Activated T-helper 1 cell treated with anti-CD3 and anti-CD28 coated beads, Interleukin-2, amount 50 U/mL, for 16 hours (primary cell): ENCODE measurements around the gene EFNB3.

Experiments used
- DNase-seq, 2 donors: peaks; one replicate each; pipeline ENCODE4 v3.0.0-alpha.2; 2020; ENCODE audit warnings: low read depth in 1 of 2, low spot score in 1 of 2

EFNB3 gene

DNA sequence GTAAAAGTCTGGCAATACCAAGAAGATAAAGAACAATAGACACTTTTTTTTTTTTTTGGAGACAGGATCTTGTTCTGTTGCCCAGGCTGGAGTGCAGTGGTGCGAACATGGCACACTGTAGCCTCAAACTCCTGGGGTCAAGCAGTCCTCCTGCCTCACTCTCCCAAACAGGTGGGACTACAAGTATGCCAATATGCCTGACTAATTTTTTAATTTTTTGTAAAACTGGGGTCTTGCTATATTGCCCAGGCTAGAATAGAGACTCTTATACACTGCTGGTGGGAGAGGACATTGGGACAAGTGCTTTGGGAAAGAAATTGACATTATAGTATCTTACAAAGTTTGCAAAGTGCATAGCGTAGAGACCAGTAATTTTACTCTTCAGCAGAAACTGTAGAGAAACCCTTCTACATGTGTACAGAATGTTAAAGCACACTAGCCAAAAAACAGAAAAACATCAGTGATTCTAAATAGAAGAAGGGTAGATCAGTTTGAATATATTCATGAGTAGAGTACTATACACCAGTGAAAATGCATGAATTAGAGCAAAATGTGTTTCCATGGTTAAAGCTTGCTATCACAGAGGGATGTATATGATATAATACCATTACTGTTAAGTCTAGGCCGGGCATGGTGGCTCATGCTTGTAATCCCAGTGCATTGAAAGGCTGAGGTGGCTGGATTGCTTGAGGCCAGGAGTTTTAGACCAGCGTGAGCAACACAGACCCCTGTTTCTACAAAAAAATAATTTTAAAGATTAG lies 7.0 kb upstream of the EFNB3 start:
- no peak for DNase-seq

DNA sequence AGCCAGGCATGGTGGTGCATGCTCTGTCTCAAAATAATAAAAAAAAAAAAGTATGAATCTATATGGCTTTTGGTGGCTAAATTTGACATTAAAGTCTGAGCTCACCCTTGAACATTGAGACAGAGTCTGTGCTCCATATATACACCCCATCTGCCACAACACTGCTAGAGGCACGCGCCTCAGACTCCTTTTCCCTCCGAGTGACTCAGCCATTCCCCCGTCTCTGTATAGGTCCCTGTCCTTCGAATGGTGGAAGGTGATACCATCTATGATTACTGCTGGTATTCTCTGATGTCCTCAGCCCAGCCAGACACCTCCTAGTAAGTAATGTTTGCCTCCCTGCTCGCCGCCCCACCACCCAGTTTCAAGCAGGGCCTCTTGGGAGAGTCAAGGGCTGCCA lies 4.5 kb upstream of the EFNB3 start:
- DNase-seq, result no peak

DNA sequence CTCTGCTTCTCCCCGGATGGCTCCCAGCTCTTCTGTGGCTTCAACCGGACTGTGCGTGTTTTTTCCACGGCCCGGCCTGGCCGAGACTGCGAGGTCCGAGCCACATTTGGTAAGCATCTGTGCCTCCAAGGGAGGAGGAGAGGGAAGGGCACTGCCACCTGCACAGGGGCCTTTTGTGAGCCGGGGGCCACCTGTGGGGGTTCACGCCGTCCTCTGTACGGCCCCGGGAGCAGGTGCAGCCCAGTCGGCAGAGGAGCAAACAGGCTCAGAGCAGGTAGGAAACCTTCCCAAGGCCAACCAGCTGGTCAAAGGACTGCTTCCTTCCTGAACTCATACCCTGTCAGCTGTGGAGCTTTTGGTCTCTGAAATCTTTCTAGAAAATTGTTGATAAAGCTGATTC lies 3.3 kb upstream of the EFNB3 start:
- DNase-seq, result no peak

DNA sequence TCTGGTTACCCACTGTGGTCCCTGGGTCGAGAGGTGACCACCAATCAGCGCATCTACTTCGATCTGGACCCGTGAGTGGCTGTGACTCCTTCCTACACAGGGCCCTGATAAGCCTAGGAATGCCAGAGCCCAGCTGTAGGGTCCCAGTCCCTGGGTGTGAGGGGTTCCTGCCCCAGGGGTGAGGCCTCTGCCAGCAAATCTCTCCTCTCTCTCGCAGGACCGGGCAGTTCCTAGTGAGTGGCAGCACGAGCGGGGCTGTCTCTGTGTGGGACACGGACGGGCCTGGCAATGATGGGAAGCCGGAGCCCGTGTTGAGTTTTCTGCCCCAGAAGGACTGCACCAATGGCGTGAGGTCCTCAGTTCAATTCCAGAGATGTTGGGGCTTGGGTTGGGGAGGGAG lies 2.2 kb upstream of the EFNB3 start:
- no peak for DNase-seq

DNA sequence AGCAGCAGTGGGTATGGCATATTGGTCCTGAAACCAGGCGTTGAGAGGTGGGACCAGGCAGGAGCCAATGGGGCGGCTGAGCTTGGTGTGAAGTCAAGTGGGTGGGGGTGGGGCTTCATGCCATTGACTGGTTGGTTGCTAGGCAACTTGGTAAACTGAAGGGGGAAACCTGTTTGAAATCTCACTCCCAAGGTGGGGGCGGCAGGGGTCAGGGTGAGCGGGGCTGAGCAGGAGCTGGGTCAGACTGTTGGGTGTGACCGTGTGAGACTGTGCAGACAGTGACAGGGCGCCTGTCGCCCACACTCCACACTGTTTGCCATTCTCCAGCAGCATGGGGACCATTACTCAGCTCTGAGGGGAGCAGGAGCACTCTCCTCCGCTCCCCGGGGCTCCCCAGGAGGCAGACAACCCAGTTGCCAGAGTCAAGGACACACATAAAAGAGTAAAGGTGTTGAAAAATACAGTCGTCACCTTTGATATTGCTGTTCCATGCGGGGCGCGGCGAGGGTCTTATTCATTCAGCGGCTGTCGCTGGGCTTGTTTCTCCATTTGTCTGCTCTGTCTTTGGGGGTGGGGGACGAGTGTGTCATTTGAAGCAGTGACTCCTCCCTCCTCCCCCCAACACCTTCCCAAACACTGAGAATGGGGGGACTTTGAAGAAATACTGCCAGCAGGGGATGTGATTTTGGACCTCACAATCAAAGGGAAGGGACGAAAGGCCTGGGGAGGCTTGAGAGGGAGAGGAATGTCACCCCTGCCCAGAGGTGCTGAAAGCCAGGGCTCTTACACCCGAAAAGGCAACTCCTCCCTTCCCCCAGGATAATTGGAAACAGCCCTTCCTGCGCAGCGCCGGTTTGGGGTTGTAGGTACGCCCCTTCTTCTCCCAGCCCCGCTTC lies 1.2 kb upstream of the EFNB3 start:
- DNase-seq, result no peak

DNA sequence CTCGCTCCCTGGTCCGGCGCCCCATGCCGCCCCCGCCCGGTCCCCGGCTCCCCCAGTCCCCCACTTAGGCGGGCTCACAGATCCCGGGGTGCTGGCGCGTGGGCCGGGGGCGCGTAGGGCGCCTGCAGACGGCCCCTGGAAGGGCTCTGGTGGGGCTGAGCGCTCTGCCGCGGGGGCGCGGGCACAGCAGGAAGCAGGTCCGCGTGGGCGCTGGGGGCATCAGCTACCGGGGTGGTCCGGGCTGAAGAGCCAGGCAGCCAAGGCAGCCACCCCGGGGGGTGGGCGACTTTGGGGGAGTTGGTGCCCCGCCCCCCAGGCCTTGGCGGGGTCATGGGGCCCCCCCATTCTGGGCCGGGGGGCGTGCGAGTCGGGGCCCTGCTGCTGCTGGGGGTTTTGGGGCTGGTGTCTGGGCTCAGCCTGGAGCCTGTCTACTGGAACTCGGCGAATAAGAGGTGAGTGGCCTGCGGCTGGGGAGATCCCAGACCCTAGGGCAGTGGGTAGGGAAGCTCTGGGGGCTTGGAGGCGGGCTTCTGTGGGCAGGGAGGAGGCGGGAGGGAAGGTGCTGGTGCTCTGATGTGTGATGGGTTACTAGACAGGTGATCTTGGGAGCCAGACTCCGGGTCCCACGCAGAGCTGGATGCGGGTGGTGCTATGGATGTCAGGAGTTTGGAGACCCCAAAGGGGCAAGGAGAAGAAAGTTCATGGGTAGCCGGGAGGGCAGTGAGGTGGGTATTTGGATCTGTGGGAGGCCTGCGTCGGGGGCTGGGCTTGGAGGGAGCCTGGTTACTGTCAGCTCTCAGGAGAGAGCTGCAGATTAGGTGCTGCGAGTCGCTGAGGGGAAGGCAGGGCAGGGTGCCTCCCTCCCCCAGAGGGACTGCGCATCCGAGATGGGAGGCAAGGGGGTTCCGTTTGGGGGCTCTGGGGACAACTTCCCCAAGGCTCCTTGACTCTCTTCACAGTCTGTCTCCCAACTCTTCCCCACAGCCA lies 560 bp downstream of the EFNB3 start:
- no peak for DNase-seq

DNA sequence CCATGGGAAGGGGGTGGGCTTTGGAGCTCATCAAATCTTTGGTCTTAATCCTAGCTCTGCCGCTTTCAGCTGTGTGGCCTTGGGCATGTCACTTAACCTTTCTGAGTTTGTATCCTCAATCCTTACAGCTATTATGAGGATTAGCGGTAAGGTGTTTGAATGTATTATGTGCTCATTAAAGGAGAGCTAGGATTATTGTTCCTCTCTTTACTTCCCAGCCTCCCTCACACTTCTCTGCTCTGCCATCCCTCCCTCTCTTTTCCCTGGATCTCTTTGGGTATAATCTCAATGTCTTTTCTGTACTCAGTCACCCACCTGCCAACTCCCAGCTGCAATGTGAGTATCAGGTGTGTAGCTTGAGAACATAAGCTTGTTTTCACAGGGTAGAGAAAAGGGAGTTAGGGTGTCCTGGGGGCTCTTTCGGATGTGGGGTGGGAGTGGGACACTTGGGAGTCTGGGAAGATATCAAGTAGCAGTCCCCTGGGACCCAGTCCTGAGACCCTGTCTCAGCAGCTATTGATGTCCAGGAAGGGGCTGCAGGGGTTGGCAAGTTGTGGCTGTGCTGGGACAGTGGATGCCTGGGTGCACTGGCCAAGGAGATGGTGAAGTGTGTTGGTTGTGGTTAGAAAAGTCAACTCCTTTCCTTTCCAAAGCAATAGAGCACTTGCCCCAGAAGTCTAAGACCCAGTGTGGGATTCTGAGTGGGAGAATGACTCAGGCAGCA lies 1.8 kb downstream of the EFNB3 start:
- no peak for DNase-seq

DNA sequence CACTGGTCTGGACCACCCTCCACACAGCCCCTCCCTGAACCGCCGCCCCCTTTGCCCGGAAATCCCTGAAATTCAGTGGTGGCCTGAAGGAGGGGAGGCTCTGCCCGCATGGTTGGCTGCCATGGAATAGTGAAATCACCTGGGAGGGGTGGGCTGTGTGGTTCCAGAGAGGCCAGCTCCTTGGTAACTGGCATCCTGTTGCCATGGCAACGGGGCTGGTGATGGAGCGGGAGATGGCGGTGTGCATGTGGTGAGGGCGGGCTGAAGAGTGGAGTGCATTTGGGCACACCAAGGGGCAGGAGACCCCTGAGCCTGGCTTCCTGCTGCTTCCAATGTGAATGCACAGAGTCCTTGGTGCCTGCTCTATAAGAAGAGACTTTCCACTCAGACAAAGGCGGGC lies 2.4 kb downstream of the EFNB3 start:
- no peak for DNase-seq

DNA sequence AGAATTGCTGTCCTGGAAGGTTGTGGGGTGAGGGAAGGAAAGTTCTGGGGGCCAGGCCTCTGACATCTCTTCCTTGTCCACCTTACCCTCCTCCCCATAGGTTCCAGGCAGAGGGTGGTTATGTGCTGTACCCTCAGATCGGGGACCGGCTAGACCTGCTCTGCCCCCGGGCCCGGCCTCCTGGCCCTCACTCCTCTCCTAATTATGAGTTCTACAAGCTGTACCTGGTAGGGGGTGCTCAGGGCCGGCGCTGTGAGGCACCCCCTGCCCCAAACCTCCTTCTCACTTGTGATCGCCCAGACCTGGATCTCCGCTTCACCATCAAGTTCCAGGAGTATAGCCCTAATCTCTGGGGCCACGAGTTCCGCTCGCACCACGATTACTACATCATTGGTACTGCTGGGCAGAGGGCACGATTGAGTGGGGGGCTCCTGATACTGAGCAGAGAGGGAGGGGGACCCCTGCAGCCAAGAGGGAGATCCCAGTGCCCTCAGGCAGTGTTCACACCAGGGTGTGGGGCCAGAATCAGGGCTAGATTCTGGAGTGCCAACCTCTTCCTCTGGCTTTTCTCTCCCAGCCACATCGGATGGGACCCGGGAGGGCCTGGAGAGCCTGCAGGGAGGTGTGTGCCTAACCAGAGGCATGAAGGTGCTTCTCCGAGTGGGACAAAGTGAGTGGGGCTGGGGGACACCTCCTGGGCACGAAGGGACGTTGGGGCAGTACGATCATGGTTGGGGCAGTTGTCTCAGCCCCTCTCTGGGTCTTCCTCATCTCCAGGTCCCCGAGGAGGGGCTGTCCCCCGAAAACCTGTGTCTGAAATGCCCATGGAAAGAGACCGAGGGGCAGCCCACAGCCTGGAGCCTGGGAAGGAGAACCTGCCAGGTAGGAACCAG lies 3.1 kb downstream of the EFNB3 start:
- no peak for DNase-seq

DNA sequence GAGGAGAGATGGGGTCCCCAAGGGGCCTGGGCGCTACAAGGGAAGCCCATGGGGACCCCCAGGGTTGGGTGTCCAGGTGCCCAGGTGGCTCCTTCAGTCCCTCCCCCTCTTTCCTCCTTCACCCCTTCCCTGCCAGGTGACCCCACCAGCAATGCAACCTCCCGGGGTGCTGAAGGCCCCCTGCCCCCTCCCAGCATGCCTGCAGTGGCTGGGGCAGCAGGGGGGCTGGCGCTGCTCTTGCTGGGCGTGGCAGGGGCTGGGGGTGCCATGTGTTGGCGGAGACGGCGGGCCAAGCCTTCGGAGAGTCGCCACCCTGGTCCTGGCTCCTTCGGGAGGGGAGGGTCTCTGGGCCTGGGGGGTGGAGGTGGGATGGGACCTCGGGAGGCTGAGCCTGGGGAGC lies 4.0 kb downstream of the EFNB3 start:
- no peak for DNase-seq

DNA sequence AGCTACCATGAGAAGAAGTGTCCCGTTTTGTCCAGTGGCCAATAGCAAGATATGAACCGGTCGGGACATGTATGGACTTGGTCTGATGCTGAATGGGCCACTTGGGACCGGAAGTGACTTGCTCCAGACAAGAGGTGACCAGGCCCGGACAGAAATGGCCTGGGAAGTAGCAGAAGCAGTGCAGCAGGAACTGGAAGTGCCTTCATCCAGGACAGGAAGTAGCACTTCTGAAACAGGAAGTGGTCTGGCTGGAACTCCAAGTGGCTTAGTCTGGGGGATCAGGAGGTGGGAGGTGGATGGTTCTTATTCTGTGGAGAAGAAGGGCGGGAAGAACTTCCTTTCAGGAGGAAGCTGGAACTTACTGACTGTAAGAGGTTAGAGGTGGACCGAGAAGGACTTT lies 5.3 kb downstream of the EFNB3 start:
- no peak for DNase-seq

DNA sequence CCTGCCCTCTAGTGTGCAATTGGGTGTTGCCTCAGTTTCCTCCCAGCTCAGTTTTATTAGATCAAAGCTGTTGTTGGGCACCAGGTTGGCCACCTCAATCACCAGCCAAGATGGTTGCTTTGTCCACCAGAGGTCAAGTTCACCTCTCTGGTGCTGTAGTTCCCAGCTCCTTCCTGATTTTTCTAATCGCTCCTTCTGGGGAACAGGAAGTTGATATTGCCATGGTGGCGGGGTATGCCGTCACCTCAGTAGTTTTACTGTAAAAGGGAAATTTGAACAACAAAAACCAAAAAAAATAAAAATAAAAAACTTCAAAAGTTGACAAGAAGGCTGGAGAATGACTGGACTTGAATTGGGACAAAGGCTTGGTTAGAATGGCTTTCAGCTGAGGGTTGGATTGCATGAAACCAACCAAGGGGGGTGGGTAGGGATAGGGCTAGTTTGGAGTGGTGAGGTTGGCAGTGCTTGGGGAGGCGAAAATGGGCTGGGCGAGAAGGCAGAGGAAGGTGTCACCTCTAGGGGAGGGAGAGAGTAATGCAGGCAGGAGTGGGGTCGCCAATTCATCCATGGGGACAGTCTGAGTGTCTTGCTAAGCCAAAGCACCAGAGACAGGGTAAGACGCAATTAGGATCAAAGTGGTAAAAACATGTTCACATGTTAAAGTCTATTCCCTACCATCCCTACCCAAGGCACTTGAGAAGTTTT lies 6.2 kb downstream of the EFNB3 start:
- DNase-seq, result no peak

DNA sequence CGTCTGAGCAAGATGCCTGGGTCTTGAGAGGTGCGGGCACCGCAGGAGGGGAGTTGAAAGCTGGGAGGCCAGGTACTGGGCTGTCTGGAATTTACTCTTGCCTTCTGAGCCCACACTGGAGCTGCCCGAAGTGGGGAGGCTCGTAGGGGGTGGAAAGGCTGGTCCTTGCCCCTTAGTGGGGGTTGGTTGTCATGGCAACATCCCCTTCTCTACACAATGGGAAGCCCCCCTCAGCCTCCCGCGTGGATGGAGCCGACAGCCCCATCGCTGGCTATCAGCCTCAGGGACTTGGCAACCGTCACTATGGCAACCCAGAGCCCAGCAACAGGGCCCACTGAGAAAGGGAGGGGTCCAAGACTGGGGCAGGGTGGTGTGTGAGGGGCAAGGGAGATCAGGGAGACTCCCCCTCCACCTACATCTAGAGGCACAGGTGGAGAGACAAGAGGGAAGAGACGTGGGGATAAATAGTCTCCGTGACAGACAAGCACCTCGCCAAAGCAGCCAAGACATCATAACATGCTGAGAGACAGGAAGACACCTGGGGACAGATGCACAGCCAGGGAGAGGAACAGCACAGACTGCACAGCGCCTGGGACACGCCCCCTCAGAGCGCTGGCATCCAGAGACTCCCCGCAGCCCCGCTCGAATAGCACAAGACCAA lies 7.2 kb downstream of the EFNB3 start:
- no peak for DNase-seq

DNA sequence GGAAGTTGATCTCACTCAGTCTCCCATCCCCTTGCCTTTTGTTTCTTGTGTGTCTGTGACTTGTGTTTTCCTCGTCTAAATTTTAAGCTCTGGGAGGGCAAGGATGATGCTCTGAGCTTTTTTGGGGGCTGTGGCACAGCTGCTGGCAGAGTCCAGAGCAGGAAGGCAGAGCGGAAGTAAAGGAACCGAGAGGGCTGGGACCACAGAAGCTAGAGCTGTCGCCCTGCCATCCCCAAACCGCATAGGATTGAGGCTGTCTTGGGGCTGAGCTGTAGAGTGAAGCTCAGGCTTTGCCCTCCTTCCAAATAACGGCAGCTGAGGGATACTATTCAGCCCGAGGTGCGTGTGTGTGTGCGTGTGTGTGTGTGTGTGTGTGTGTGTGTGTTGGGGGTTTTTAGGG lies 8.8 kb downstream of the EFNB3 start:
- DNase-seq, result no peak

DNA sequence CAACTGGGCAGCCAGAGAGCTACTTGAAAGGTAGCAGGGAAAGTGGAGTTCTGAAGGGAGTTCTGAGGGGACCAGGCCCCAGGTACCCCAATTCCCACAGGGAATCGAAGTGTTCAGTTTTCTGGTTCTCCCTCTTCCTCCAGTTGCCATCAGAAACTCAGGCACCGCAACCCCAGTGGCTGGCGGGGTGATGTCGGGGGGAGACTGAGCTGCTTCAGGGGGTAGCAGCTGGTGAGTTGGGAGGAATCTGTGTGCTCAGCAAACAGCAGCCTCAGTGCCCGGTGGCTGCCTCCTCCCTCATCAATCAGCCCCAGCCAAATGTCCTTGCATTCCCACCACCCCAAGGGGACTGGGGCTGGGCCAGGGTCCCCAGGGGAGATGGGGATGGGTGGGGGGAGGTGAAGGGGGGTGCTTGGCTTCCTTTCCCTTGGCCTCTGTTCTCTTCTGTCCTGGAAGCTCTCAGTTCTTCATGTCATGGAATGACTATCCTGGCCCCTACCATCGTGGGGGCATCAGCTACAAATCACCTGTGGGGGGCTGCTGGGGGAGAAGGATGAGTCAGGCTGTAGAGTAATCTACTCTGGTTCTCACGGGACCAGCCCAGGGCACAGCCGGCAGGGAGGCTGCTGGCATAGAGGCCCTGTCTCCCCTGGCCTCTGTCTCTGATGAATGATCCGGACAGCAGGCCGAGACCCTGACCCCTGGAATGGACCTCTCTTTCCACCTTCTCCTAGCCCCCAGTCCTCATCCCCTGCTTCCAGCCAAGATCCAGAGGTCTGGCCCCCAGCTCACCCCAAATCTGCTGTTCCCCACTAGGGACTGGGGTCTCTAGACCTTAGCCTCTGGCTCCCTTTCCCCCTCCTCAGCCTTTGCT lies 10.0 kb downstream of the EFNB3 start:
- DNase-seq, result no peak

DNA sequence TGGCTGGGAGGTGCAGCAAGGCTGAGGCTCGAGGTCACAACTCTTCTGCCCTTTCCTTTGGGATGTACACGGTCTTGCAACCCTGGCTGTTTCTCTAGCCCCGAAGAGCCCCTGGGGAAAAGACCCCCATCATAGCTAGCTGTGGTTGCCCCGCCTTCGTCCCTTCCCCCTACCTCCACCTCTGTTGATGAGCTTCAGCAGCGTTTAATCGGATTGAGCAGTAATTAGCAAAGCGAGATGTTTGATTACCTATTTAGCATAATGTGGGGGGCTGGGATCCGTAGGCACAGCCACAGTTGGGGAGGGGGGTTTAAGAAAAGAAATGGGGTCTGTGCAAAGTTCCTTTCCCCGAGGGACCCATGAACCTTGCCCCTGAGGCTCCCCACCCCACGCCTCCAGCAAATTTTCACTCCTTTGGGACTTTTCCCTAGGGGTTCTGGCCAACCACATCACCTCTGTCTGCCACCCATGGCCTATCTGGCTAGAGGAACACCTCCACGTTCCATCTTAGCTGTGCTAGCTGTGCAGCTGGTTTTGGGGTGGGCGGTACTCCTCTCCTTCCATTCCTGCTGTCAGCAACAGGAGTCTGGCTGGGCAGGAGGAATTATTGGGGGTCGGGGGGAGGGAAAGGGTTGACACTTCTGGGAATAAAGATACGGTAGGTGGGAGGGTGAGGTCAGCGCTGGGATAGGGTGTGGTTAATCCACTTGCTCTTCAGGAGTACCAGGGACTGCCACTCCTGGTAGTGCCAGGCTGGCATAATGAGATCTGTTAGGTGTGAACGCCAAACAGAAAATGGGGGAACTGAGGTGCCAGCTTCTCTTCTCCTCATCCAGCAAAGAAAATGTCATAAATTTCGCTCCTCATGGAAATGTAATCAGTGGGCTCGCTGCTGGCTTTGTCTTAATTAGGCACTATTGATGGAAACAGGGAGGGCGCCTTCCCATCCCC lies 11.2 kb downstream of the EFNB3 start:
- DNase-seq, result no peak
